ENCODE data around the gene SHROOM2.

- TF ChIP-seq CTCF (IDR thresholded peaks at IDR 0.05; ENCODE audit: low read length), result no peak
- TF ChIP-seq EZH2 (optimal IDR thresholded peaks at IDR 0.05; ENCODE audit: low read depth, low read length), result no peak
- no peak for TF ChIP-seq EZH2phosphoT487 (IDR thresholded peaks at IDR 0.05; ENCODE audit: low read length)
Measured at GRCh38 chrX:9935436-9935835, 149.2 kb downstream of the SHROOM2 start.
